ENCODE results near the gene DKK2. TPM values are rescaled to one million over a fixed set of nuclear protein-coding genes. Genes with fewer than 3 reads are reported as not detected.

The DKK2 gene, protein sequence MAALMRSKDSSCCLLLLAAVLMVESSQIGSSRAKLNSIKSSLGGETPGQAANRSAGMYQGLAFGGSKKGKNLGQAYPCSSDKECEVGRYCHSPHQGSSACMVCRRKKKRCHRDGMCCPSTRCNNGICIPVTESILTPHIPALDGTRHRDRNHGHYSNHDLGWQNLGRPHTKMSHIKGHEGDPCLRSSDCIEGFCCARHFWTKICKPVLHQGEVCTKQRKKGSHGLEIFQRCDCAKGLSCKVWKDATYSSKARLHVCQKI
- not detected in 2 replicates for total RNA-seq

DNA sequence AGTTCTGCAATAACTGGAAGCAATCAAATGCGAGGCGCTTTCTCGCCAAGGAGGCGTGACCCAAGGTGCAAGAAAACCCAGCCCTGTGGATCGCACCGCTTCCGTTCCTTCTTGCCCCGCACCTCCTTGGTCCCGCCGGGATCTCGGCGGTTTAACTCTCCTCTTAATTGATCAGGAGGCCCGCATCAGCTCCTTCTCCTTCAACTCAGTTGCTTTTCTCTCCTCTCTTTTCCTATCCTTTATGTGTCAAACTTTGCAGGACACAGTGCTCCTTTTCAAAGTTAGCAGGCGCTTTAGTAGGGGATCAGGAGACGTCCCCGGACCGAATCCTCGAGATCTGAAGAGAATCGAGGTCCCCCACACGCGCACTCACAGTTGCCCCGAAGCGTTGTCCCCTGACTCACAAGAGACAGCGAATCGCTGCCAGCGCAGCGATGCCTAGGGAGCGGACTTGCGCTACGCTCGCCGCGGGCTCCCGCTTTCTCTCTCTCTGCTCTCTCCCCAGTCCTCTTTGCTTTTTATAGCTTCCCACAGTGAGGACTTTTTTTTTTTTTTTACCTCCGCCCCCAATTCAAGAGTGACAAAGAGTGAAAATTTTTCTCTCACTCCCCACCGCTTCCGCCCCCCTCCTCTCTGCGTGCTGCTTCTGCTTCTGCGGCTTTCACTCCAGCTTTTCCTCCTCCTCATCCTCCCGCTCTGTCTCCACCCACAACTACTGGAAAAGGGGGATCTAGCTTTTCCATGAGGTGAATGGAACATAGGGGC, at the start of gene DKK2:
Gene DKK2 (minus strand): TSS at position 495 of the 765 bp plus-strand sequence. CDS start 722 bp downstream, outside the sequence.
- intact Hi-C loops (cut with micrococcal nuclease) = loop anchor here (5.0 kb wide), 1 partner anchor 701 kb away; no protein-coding TSS in a partner anchor

DNA sequence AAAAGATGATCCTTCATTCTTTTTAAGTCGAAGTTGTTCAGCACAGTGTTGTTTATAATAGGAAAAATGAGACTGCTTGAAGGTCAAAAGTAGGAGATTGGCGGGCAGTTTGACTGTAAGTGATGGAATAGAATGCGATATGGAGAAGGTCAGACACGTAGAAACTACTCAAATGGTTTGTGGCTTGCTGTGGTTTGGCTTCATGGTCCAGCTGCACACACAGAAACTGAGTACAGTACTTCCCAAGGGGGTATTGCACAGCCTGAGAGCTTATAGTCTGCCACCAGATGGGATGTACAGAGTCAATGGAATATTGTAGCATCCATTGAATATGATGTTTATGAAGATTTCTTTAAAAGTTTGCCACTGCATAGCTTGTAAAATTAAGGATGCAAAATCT, 41.1 kb upstream of the DKK2 start:
- intact Hi-C loops (cut with micrococcal nuclease) = no loop called here

DNA sequence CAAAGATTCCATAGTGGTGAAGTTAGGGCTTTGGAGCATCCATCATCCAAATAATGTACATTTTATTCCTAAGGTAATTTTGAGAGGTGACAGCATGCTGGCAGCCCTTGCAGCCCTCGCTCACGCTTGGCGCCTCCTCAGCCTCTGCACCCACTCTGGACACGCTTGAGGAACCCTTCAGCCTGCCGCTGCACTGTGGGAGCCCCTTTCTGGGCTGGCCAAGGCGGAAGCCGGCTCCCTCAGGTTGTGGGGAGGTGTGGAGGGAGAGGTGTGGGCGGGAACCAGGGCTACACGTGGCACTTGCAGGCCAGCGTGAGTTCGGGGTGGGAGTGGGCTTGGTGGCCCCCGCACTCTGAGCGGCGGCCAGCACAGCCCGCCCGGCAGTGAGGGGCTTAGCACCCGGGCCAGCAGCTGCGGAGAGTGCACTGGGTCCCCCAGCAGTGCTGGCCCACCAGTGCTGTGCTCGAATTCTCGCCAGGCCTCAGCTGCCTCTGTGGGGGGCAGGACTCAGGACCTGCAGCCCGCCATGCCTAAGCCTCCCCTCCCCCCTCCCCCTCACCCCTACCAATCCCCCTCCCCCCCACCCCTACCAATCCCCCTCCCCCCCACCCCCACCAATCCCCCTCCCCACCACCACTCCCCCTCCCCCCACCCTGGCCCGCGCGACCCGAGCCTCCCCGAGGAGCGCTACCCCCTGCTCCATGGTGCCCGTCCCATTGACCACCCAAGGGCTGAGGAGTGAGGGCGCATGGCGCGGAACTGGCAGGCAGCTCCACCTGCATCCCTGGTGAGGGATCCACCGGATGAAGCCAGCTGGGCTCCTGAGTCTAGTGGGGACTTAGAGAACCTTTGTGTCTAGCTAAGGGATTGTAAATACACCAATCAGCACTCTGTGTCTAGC, 37.0 kb upstream of the DKK2 start:
- intact Hi-C loops (cut with micrococcal nuclease) = no loop called here

DNA sequence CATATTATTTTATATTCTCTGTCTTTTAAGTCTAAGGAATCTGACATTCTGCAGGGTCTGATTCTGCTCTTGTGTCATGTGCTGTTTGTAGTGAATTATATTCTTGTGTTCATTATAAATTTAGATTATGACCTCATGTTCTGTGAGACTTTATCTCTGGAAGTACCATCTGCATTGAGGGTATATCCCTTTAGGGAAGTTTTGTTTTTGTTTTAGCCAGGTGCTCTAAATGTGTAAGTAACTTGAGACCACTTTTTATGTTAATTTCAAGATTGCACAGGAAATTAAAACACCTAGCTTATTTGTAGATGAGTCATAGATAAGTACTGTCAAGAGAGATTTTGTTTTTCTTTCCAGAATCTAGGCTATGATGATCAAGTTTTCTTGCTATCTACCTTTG, 35.0 kb upstream of the DKK2 start:
- intact Hi-C loops (cut with micrococcal nuclease) = no loop called here

DNA sequence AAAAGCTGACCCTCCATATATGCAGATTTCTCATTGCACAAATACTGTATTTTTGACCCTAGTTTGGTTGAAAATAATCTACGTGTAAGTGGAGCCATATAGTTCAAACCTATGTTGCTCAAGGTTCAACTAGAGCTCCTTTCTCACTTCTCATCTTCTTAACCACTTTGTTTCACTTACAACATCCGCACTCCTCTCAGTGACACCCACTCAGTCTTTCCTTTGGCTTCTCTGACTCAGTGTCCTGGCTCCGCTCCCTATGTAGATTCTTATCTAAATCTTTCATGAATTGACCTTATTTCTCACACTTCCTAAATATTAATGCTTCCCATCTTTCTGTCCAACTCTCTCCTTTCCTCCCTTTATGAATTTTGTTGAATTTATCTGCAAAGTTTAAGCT, 32.9 kb upstream of the DKK2 start:
- intact Hi-C loops (cut with micrococcal nuclease) = no loop called here

DNA sequence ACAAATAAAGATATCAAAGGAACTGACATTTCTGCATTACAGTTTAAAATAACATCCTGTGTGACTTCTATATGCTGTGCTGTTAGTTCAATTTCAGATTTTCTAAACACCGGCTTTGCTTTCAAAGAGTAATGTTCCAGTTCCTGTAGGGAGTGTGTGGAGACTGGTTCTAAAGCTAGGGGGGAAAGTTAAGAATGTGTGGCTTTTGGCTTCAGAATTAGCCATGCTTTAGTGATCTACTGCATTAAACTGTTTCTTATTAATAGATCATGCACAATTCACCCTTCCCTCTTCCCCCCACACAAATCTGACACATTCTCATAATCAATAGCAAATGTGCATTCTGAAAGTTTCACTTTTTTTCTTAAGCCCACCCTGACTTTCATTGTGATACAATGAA, 32.0 kb upstream of the DKK2 start:
- intact Hi-C loops (cut with micrococcal nuclease) = no loop called here

DNA sequence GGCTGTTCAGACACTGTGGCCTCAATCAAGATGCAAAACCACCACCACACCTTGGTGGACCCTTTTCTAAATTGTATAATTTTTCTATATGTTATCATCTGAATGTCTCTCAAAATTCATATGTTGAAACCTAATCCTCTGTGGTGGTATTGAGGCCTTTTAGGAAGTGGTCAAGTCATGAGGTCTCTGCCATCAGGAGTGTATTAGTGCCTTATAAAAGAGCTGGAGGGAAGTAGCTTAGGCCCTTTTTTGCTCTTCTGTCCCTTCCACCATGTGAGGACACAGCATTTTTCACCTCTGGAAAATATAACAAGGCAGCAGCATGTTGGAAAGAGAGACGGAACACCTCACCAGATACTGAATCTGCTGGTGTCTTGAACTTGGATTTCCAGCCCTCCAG, 30.5 kb upstream of the DKK2 start:
- intact Hi-C loops (cut with micrococcal nuclease) = no loop called here

DNA sequence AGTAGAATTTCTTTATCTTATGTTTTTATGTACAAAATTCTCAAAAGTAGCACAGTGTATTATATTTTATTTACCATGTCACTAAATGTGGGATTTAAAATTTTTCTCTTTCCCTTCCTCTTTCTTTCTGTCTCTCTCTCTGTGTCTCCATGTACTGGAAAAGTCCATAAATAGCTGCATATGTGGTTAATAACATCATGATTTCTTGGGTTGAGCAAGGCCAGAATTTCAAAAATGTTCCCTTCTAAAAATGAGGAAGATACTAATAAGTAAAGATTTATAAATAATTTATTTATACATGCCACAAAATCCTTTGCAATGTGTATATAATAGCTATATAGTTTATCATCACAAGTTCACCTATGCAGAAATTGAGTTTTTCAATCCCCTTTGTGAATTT, 29.1 kb upstream of the DKK2 start:
- intact Hi-C loops (cut with micrococcal nuclease) = no loop called here

DNA sequence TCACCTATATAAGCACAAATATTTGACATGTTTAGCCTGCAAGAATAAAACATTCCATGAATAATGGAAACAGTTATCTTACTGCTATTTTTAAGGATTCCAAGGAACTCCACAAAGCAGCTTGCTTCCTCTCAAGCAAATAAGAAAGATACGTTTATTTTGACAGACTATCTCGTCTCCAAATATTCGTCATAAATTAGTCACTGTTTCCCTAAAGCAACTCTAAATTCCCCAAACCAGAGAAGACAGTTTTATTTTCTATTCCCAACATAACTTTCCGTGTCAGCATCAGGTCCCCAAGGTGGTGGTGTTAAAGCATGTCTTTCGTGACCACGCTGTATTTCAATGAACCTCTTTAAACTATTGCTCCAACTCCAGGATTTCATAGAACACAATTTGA, 24.3 kb upstream of the DKK2 start:
- intact Hi-C loops (cut with micrococcal nuclease) = no loop called here

DNA sequence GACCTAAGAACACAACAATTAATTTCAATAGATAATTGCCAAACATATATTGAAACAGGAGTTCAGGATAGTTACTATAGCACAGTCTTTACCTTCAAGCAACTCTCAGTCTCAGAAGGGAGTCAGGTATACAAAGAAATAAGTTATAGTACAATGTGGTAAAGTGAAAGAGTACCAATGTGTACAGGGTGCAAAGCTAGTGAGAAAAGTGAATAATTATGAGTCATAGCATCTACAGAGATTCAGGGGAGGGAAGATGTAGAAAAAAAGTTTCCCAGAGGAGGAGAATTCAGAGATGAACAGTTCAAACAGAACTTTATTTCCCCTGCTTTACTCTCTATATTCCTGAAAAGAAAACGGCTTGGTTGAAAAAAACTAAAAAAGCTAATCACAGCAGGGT, 22.7 kb upstream of the DKK2 start:
- intact Hi-C loops (cut with micrococcal nuclease) = no loop called here

DNA sequence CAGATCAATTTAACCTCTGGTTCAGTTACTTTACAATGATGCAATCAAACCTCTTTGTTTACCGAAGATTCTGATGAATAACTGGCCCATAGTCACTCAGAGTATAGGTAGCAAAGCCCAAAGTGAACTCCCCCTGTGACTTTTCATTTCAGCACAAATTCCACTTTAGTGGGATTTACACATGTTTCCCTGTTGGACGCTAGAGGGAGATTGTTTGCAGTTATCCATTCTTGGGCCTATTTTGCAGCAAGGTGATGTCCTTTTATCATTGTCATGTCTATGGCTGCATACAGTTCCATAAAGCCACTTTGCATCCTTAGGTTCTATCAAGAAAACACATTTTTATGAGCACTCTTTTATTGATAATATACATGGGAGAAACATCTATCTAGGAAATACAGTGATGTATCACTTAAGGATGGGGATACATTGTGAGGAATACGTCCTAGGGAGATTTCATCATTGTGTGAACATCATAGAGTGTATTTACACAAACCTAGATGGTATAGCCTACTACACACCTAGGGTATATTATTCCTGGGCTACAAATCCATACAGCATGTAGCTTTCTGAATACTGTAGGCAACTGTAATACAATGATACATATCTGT, 14.5 kb upstream of the DKK2 start:
- intact Hi-C loops (cut with micrococcal nuclease) = no loop called here

DNA sequence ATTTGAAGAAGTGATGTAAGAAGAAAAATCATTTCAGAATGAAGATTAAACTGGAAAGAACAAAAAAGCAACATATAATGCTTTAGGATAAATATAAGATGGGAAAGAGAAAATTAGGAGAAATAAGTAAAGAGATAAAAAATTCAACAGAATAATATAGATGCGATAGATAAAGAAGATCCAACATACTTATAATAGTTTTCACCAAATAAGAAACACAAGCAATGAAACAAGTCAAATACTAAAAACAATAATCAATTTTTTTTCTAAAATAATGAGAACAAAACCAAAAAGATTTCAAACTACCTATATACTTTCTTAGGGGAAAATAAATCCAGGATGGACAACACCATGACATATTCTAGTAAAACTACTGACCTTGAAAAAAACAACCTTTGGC, 10.1 kb upstream of the DKK2 start:
- intact Hi-C loops (cut with micrococcal nuclease) = no loop called here

DNA sequence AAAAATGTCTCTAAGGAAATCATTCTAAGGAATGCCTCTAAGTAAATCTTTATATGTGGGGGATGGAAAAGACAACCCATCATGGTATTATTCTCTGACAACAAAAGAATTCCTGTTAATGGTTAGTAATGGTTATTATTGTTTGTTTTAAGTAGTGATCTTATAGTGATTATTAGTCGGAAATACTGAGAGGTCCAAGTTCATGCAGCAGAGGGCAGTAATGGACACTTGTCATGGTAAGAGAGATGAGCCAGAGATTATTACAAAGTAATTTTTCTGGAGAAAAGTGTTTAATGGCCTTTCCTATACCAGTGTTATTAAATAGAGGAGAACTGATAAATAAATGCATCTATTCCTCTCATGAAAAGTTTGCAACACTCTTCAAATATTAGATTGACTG, 8.1 kb upstream of the DKK2 start:
- intact Hi-C loops (cut with micrococcal nuclease) = no loop called here

DNA sequence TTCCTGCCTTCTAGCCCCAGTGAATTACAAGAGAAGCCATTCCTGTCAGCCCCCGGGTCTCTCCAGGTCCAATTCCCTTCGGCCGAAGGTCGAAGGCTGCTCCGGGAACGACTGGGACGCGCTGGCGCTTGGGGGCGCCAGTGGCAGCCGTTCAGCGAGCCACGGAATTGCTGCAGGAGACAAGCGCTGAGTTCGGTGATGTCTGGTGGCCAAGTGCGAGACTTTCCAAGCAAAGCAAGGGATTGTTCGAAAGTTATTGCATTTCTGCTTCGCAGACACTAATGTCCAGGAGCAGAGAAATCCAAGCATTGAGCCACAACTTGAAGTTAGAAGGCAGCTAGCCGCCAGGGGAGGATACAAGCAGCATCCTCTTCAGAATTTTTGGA, 1.1 kb upstream of the DKK2 start:
- intact Hi-C loops (cut with micrococcal nuclease) = loop anchor here (5.0 kb wide), 1 partner anchor 700 kb away; no protein-coding TSS in a partner anchor

DNA sequence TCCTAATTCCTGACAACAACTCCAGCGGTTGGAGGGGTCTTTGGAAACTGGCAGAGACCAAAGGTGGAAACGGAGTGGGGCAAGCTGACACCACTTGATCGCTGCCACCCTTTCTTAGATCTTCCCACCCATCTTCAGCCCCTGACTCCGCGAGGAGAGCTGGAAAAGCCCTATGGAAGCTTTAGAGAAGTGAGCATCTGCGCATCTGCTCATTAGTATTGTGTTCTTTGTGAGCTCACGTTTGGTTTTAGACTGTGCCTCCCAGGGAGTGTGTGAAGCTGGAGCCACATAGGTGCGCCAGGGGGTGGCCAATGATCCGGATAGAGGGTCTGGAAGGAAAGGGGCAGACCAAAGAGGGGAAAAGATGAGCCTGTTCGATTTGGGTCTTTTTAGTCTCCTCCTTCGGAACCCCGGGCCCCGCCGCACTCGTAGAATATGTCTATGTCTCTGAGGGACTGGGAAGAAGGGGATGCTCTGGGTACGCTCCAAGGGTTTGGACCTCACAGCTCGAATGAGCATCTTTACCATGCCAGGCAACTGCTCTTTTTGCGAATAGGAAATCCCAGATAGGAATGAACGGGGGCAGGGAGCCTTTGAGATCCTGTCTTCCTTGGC, 578 bp upstream of the DKK2 start:
- intact Hi-C loops (cut with micrococcal nuclease) = loop anchor here (5.0 kb wide), 1 partner anchor 701 kb away; no protein-coding TSS in a partner anchor

DNA sequence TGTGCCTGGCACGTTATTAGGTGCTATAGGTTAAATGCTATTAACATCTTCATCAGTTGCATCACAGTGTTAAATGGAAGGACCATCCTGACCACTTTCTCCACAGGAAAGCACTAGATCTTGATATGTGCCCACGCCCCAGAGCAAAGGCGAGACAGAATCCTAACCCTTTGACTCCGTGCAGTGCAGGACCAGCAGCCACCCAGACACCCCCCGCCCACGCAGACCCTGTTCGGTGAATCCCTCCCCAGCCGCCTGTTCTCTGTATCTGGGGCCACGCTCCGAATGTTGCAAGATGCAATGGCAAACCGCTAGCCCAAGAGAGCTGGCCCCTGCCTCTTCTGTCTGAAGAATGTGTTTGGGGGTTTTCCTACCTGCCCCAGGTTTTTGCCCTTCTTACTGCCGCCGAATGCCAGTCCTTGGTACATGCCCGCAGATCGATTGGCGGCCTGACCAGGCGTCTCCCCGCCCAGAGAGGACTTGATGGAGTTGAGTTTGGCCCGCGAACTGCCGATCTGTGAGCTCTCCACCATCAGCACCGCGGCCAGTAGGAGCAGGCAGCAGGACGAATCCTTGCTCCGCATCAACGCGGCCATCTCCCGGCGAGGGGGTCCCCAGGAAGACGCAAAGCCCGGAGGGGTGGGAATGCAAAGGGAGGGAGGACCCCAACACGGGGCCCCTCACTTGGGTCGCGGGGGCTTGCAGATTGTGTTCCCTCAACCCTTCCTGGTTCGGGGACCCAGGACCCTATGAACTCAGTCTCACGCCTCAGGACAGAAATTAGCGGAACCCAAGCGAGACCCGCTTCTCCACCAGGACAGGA, 906 bp downstream of the DKK2 start:
- intact Hi-C loops (cut with micrococcal nuclease) = loop anchor here (5.0 kb wide), 1 partner anchor 702 kb away; no protein-coding TSS in a partner anchor

DNA sequence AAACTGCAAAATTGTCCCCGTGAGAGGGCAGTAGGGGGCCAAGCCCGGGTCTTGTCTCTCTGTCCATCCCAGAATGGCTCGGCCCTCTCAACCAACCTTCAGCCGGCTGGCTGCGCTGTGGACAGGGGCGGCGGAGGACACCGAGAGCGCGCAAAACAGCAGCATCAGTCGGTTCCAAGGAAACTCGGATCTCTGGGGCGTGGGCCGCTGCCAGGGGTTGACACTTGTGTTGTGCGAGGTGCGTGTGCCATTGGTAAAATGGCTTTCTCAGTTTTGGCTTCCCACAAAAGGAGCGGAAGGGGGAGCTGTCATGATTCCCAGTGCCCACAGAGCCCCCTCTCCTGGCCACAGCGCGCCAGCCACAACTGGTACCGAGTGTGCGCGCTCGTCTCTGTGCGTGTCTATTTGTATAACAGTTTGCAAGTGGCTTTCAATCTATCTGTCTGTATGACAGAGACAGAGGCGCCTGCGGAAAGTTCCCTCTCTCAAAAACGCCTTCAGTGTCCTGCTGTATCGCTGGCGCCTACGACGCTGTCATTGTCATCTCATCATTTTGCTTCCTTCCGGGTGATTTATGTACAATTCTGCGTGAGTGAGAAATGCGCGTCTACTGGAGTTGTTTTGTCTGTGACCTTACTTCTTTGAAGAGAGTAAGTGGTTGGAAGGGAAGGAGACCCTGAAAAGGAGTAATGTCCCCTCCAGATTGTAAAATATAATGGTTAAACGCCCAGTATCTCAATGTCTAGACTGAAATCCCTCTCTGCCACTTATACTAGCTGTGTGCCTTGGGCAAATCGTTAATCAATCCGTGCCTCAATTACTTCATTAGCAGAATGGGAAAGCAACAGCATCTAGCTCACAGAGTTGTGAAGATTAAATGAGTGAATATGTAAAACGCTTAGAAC, 1.8 kb downstream of the DKK2 start:
- intact Hi-C loops (cut with micrococcal nuclease) = no loop called here

DNA sequence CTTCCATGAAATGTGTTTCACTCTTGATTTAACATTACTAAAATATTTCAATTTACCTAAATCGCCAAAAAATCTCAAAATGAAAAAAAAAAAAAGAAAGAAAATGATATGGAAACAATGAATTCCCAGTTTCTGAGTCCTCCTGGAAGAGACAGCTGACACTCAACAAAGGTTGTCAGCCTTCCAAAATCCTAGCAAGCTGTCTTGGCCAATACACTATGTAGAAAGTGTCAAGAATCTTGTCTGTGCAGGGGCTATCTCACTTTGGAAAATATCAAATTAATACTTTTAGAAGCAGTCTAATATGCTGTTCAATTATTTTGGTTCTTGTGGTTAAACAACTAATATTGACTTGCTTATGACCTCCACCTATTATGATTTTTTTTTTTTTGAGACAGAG, 8.7 kb downstream of the DKK2 start:
- intact Hi-C loops (cut with micrococcal nuclease) = no loop called here

DNA sequence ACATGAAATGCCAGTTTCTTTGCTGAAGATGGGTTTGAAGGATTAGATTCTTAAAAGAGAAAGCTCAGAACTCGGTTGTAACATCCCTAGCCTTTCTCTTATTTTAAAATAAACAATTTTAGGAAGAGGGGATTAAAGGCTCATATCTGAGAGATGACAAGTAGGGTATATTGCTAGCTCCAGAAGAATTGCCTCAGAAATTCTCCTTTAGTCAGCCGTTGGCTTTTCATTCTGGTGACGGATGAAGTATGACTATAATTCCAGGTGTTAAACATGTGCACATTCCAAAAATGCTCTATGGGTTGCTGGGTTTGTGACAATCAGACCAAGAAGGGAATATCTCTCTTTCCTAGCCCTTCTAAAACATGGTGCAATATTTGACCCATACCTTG, 17.8 kb downstream of the DKK2 start:
- intact Hi-C loops (cut with micrococcal nuclease) = no loop called here

Measured in T-helper 1 cell treated with Interleukin-12 subunit alpha and Interleukin-12 subunit beta and Interleukin-4 antibody, amounts not matched to agents 30 ng/mL and 1 ng/mL, for 36 hours (primary cell).